Measurements from ENCODE around the gene RFTN1. TPM values are rescaled to one million over a fixed set of nuclear protein-coding genes. Genes with fewer than 3 reads are reported as not detected.

RFTN1 gene
- total RNA-seq, 1 experiment from 2014 or later = 4.5 TPM

GRCh38 chr3:16398648-16399047, 114.9 kb downstream of the RFTN1 start:
- Mint-ChIP-seq H3K27ac (ENCODE audit: low read depth, unreplicated experiment) (no peak overlapping the region), H3K9me3 (ENCODE audit: unreplicated experiment) (no peaks in the 10 kb centered on the region), H3K27me3 (ENCODE audit: insufficient read depth, unreplicated experiment) (no peaks in the 10 kb centered on the region), H3K4me1 (ENCODE audit: insufficient read depth, unreplicated experiment) (peaks cover 21% of the 10 kb centered on the region), H3K4me3 (ENCODE audit: unreplicated experiment) (no peak overlapping the region), H3K36me3 (ENCODE audit: insufficient read depth, unreplicated experiment) (no peaks in the 10 kb centered on the region)
- CTCF ChIA-PET = interaction anchor here (0.7 to 0.8 kb wide), 3 partner anchors 9 to 202 kb away, joined by 3 to 5 read pairs (median 3); no protein-coding TSS in a partner anchor
- intact Hi-C loops (cut with micrococcal nuclease) = loop anchor here (1.0 kb wide), 1 partner anchor 28 kb away; no protein-coding TSS in a partner anchor
- no TSS peak for BruUV-seq (replicated peaks)
- POLR2A ChIA-PET = no interaction called here
- TF ChIP-seq CTCF (IDR thresholded peaks at IDR 0.05; ENCODE audit: unreplicated experiment) = no peak
- no peak for DNase-seq (ENCODE audit: unreplicated experiment)

- Mint-ChIP-seq H3K27ac (ENCODE audit: low read depth, unreplicated experiment) (no peak overlapping the region), H3K9me3 (ENCODE audit: unreplicated experiment) (no peaks in the 10 kb centered on the region), H3K4me1 (ENCODE audit: insufficient read depth, unreplicated experiment) (peaks cover 9% of the 10 kb centered on the region), H3K4me3 (ENCODE audit: unreplicated experiment) (no peak overlapping the region), H3K27me3 (ENCODE audit: insufficient read depth, unreplicated experiment) (no peaks in the 10 kb centered on the region), H3K36me3 (ENCODE audit: insufficient read depth, unreplicated experiment) (no peaks in the 10 kb centered on the region)
- ChIA-PET CTCF (no interaction called here), POLR2A (no interaction called here)
- BruUV-seq (replicated peaks) = no TSS peak
- DNase-seq (ENCODE audit: unreplicated experiment) = no peak
- intact Hi-C loops (cut with micrococcal nuclease) = no loop called here
- no peak for TF ChIP-seq CTCF (IDR thresholded peaks at IDR 0.05; ENCODE audit: unreplicated experiment)
Measured at GRCh38 chr3:16396202-16396601, 117.3 kb downstream of the RFTN1 start.

- CTCF ChIA-PET = interaction anchor here (0.5 to 1.0 kb wide), 2 partner anchors 25 to 671 kb away, joined by 3 to 7 read pairs; no protein-coding TSS in a partner anchor
- no peak overlapping the region for H3K4me3 Mint-ChIP-seq (ENCODE audit: unreplicated experiment)
- no peaks in the 10 kb centered on the region for H3K36me3 Mint-ChIP-seq (ENCODE audit: insufficient read depth, unreplicated experiment)
- H3K27me3 Mint-ChIP-seq (ENCODE audit: insufficient read depth, unreplicated experiment) = no peaks in the 10 kb centered on the region
- DNase-seq (ENCODE audit: unreplicated experiment) = no peak
- TF ChIP-seq CTCF (IDR thresholded peaks at IDR 0.05; ENCODE audit: unreplicated experiment) = no peak
- H3K9me3 Mint-ChIP-seq (ENCODE audit: unreplicated experiment) = no peaks in the 10 kb centered on the region
- intact Hi-C loops (cut with micrococcal nuclease) = no loop called here
- BruUV-seq (replicated peaks) = no TSS peak
- POLR2A ChIA-PET = no interaction called here
- peaks cover 9% of the 10 kb centered on the region for H3K4me1 Mint-ChIP-seq (ENCODE audit: insufficient read depth, unreplicated experiment)
- H3K27ac Mint-ChIP-seq (ENCODE audit: low read depth, unreplicated experiment) = no peak overlapping the region
Measured at GRCh38 chr3:16395212-16395611, 118.3 kb downstream of the RFTN1 start.

DNA sequence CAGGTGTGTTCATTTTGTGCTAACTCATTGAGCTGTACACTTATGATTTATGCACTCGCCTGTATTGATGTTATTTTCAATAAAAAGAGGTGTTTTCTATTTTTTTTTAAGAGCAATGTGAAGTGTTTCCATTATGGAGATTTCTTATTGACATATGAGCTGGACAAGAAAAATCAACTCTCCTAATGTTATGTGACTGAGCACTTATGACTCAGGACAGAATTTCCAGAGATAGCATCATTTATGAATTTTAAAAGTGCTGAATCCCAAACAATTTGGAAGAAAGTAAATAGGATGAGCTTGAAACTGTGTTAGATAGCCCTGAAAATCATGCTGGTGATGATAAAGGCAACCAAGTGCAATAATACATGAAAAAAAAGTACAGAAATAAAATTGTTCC, 118.9 kb downstream of the RFTN1 start:
- intact Hi-C loops (cut with micrococcal nuclease) = no loop called here

More for the DNA sequence above, 118.9 kb downstream of the RFTN1 start:
- no peaks in the 10 kb centered on the region for H3K36me3 Mint-ChIP-seq (ENCODE audit: insufficient read depth, unreplicated experiment)
- DNase-seq (ENCODE audit: unreplicated experiment) = no peak
- no peak overlapping the region for H3K4me3 Mint-ChIP-seq (ENCODE audit: unreplicated experiment)
- H3K4me1 Mint-ChIP-seq (ENCODE audit: insufficient read depth, unreplicated experiment) = peaks cover 5% of the 10 kb centered on the region
- H3K27ac Mint-ChIP-seq (ENCODE audit: low read depth, unreplicated experiment) = no peak overlapping the region
- ChIA-PET CTCF (interaction anchor here (0.5 to 1.0 kb wide), 2 partner anchors 24 to 670 kb away, joined by 3 to 7 read pairs; no protein-coding TSS in a partner anchor), POLR2A (no interaction called here)
- no TSS peak for BruUV-seq (replicated peaks)
- H3K27me3 Mint-ChIP-seq (ENCODE audit: insufficient read depth, unreplicated experiment) = no peaks in the 10 kb centered on the region
- H3K9me3 Mint-ChIP-seq (ENCODE audit: unreplicated experiment) = no peaks in the 10 kb centered on the region
- no peak for TF ChIP-seq CTCF (IDR thresholded peaks at IDR 0.05; ENCODE audit: unreplicated experiment)
